Measurements from ENCODE around the gene CCR7.

GRCh38 chr17:40563220-40564052 lies 1.8 kb downstream of the CCR7 start:
- no peak for TF ChIP-seq CTCF (IDR thresholded peaks at IDR 0.05)
- TF ChIP-seq ZNF512 (CRISPR knock-in tag; IDR thresholded peaks at IDR 0.05; ENCODE audit: borderline replicate concordance) = no peak
- no peak for TF ChIP-seq GABPB1 (CRISPR knock-in tag; IDR thresholded peaks at IDR 0.05)
- TF ChIP-seq AFF4 (CRISPR knock-in tag; IDR thresholded peaks at IDR 0.05; ENCODE audit: borderline replicate concordance) = no peak
- no peak for TF ChIP-seq MAX (CRISPR knock-in tag; IDR thresholded peaks at IDR 0.05)
- TF ChIP-seq ETV6 (CRISPR knock-in tag; IDR thresholded peaks at IDR 0.05) = no peak
- TF ChIP-seq TCF7 (CRISPR knock-in tag; IDR thresholded peaks at IDR 0.05; ENCODE audit: low read depth) = no peak
